OCI-LY3 (cell line): ENCODE results near the gene HOXD13.

Experiments used
- EZH2phosphoT487 ChIP-seq: fragments of 200-600 bp; shearing (Covaris generic); IDR thresholded peaks from 2 replicates; pipeline ENCODE4 v1.6.1; 2018; ENCODE audit warnings: antibody characterized with exemption, mixed run types, low read depth
- TF ChIP-seq, protein P1 (sequence below): fragments of 200-600, 300-600 bp; sonication (generic); IDR thresholded peaks from 2 replicates; pipeline ENCODE4 v1.5.1; 2014; ENCODE audit warnings: antibody characterized with exemption, low read length, low read depth

DNA sequence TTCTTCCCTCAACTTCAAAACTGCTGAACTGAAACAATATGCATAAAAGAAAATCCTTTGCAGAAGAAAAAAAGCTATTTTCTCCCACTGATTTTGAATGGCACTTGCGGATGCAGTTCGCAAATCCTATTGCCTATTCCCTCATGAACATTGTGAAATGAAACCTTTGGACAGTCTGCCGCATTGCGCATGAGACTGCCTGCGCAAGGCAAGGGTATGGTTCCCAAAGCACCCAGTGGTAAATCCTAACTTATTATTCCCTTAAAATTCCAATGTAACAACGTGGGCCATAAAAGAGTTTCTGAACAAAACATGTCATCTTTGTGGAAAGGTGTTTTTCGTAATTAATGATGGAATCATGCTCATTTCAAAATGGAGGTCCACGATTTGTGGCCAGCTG lies 45.4 kb downstream of the HOXD13 start:
- TF ChIP-seq, protein P1, sequence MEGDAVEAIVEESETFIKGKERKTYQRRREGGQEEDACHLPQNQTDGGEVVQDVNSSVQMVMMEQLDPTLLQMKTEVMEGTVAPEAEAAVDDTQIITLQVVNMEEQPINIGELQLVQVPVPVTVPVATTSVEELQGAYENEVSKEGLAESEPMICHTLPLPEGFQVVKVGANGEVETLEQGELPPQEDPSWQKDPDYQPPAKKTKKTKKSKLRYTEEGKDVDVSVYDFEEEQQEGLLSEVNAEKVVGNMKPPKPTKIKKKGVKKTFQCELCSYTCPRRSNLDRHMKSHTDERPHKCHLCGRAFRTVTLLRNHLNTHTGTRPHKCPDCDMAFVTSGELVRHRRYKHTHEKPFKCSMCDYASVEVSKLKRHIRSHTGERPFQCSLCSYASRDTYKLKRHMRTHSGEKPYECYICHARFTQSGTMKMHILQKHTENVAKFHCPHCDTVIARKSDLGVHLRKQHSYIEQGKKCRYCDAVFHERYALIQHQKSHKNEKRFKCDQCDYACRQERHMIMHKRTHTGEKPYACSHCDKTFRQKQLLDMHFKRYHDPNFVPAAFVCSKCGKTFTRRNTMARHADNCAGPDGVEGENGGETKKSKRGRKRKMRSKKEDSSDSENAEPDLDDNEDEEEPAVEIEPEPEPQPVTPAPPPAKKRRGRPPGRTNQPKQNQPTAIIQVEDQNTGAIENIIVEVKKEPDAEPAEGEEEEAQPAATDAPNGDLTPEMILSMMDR, result no peak
- TF ChIP-seq EZH2phosphoT487, result no peak
